HCT116 (cell line): ENCODE results near the gene HIBADH.

Experiments
- EZH2 ChIP-seq: fragments of 200-600 bp; sonication (generic); IDR thresholded peaks from 2 replicates; pipeline ENCODE4 v1.6.1; 2017; ENCODE audit warnings: antibody characterized with exemption, mixed run types
- EZH2phosphoT487 ChIP-seq: fragments of 200-600 bp; IDR thresholded peaks from 2 replicates; pipeline ENCODE4 v1.6.1; 2018; ENCODE audit warnings: antibody characterized with exemption, borderline replicate concordance
- JUND ChIP-seq: IDR thresholded peaks from 2 replicates; pipeline ENCODE4 v1.6.1; 2012
- POLR2A ChIP-seq: IDR thresholded peaks from 2 replicates; pipeline ENCODE4 v1.7.0; 2011; ENCODE audit warnings: borderline replicate concordance; ENCODE audit not compliant: insufficient read depth, insufficient read length; ENCODE audit errors: extremely low read depth
- POLR2AphosphoS5 ChIP-seq: IDR thresholded peaks from 2 replicates; pipeline ENCODE4 v1.6.1; 2011; ENCODE audit warnings: mild to moderate bottlenecking, low read depth, low read length, moderate library complexity
- SP1 ChIP-seq: IDR thresholded peaks from 2 replicates; pipeline ENCODE4 v1.6.1; 2012; ENCODE audit warnings: low read depth
- YY1 ChIP-seq: IDR thresholded peaks from 2 replicates; pipeline ENCODE4 v1.6.1; 2011; ENCODE audit warnings: low read length, low read depth, moderate library complexity, mild to moderate bottlenecking; ENCODE audit not compliant: insufficient replicate concordance; ENCODE audit errors: extremely low read depth
- TF ChIP-seq, protein P1 (sequence below), 3 experiments: fragments of 200-600 bp in 1 of 3; sonication (generic) in 1 of 3; IDR thresholded peaks in 2 of 3; conservative IDR thresholded peaks in 1 of 3; 2 replicates each; pipeline ENCODE4 v1.5.1; 2012 to 2017; ENCODE audit warnings: low read depth in 2 of 3, low read length in 2 of 3, antibody characterized with exemption in 1 of 3, borderline replicate concordance in 1 of 3, control low read depth in 1 of 3, mild to moderate bottlenecking in 1 of 3, mixed read lengths in 1 of 3, mixed run types in 1 of 3, moderate library complexity in 1 of 3; ENCODE audit not compliant: insufficient read depth in 1 of 3
- TF ChIP-seq, protein P2 (sequence below): IDR thresholded peaks from 2 replicates; pipeline ENCODE4 v1.6.1; 2012
- TF ChIP-seq, protein P3 (sequence below): IDR thresholded peaks from 2 replicates; pipeline ENCODE4 v1.6.1; 2012; ENCODE audit warnings: low read depth

DNA sequence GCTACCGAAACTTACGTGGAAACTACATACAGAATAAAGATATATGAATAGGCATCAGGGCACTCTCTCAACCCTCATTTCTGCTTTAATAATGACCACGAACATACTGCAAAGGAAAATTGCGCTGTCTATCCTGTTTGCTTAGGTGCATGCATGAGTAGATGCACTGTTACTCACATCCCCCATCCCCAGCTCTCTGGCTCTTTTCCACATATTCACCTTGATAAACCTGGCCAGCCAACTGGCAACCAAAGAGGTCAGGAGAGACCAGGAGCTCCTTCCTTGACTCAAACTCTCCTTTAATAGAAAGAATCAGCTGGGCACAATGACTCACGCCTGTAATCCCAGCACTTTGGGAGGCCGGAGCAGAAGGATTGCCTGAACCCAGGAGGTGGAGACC, 29.6 kb downstream of the HIBADH start:
- TF ChIP-seq EZH2phosphoT487 (no peak), SP1 (no peak), POLR2A (no peak), EZH2 (no peak), JUND (no peak), POLR2AphosphoS5 (no peak), YY1 (no peak)
- TF ChIP-seq, protein P1, sequence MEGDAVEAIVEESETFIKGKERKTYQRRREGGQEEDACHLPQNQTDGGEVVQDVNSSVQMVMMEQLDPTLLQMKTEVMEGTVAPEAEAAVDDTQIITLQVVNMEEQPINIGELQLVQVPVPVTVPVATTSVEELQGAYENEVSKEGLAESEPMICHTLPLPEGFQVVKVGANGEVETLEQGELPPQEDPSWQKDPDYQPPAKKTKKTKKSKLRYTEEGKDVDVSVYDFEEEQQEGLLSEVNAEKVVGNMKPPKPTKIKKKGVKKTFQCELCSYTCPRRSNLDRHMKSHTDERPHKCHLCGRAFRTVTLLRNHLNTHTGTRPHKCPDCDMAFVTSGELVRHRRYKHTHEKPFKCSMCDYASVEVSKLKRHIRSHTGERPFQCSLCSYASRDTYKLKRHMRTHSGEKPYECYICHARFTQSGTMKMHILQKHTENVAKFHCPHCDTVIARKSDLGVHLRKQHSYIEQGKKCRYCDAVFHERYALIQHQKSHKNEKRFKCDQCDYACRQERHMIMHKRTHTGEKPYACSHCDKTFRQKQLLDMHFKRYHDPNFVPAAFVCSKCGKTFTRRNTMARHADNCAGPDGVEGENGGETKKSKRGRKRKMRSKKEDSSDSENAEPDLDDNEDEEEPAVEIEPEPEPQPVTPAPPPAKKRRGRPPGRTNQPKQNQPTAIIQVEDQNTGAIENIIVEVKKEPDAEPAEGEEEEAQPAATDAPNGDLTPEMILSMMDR (IDR thresholded peaks at IDR 0.05 in 2 of 3, conservative IDR thresholded peaks at IDR 0.05 in 1 of 3; ENCODE audit: borderline replicate concordance in 1 of 3, insufficient read depth in 1 of 3, low read depth in 2 of 3, low read length in 2 of 3) = no peak
- TF ChIP-seq, protein P2, sequence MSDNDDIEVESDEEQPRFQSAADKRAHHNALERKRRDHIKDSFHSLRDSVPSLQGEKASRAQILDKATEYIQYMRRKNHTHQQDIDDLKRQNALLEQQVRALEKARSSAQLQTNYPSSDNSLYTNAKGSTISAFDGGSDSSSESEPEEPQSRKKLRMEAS = no peak
- TF ChIP-seq, protein P3, sequence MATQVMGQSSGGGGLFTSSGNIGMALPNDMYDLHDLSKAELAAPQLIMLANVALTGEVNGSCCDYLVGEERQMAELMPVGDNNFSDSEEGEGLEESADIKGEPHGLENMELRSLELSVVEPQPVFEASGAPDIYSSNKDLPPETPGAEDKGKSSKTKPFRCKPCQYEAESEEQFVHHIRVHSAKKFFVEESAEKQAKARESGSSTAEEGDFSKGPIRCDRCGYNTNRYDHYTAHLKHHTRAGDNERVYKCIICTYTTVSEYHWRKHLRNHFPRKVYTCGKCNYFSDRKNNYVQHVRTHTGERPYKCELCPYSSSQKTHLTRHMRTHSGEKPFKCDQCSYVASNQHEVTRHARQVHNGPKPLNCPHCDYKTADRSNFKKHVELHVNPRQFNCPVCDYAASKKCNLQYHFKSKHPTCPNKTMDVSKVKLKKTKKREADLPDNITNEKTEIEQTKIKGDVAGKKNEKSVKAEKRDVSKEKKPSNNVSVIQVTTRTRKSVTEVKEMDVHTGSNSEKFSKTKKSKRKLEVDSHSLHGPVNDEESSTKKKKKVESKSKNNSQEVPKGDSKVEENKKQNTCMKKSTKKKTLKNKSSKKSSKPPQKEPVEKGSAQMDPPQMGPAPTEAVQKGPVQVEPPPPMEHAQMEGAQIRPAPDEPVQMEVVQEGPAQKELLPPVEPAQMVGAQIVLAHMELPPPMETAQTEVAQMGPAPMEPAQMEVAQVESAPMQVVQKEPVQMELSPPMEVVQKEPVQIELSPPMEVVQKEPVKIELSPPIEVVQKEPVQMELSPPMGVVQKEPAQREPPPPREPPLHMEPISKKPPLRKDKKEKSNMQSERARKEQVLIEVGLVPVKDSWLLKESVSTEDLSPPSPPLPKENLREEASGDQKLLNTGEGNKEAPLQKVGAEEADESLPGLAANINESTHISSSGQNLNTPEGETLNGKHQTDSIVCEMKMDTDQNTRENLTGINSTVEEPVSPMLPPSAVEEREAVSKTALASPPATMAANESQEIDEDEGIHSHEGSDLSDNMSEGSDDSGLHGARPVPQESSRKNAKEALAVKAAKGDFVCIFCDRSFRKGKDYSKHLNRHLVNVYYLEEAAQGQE = no peak
